GM21717 (cell line): ENCODE results near the gene STK32B.

Experiments
- ATAC-seq: cut with Tn5 transposase; IDR thresholded peaks from one replicate; pipeline ENCODE4 v1.9.1; 2021; ENCODE audit warnings: mild to moderate bottlenecking, moderate library complexity; ENCODE audit not compliant: unreplicated experiment

STK32B gene

DNA sequence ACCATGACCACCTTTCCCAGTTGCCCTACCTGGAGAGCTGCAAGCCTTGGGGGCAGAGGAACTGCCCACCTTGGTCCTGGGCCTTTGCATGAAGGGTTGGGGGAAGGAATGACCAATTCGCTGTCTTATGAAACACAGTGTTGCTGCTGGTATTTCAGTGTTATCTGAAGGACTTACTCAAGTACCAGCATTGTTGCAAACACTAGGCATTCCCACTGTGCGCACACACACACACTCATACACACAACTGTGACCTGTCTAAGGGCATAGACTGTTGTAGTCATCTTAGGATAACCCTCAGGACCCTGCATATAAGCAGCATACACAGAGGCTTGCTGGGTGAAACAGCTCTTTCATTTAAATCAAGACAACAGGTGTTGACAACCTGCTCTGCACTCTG, 446.2 kb downstream of the STK32B start:
- no peak for ATAC-seq

DNA sequence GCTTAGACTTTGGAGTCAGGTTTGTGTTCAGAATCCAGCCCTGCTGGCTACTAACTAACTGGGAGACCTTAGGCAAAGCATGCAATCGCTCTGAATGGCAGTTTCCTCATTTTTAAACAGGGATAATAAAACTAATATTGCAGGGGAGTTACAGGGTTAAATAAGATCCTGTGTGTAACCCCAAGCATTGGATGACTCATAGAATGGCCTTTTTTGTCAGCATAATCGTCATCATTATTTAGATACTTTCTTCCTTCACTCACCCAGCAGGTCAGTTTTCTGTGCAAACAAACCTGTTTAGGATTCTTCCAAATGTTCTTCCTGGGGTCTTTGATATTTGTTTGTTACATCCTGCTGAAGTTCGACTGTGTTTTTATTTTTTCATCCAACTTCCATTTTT, 448.9 kb downstream of the STK32B start:
- no peak for ATAC-seq

DNA sequence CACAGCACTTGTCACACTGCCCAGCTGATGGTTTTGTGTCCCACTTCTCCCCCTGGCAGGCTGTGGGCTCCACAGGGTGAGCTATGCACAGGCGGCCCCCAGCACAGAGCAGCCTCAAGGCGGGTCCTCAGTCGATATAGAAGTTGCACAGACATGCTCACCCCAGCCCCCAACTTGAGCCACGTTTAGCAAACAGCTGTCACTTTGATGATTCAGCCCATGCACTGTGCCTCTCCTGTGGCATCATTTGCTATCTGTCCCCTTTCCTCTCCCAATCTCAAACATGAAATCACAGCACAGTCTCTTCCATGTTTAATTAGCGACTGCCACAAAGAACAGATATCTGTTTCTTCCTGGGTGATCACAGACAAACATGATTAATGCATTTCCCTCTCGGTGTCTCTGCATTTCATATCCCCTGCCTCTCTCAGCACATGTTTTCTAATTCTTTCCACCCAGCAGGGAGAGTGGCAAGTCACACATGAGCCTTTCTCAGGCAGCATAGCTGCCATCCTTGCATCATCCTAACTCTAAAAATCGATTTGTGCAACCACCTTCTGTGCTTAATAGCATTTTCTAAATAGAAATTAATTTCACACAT, 452.2 kb downstream of the STK32B start:
- ATAC-seq = no peak

- no peak for ATAC-seq
Measured at GRCh38 chr4:5504486-5504885, 453.2 kb downstream of the STK32B start.

- ATAC-seq = no peak
Measured at GRCh38 chr4:5510504-5510903, 459.2 kb downstream of the STK32B start.

GRCh38 chr4:5511791-5512190, 460.5 kb downstream of the STK32B start:
- no peak for ATAC-seq

DNA sequence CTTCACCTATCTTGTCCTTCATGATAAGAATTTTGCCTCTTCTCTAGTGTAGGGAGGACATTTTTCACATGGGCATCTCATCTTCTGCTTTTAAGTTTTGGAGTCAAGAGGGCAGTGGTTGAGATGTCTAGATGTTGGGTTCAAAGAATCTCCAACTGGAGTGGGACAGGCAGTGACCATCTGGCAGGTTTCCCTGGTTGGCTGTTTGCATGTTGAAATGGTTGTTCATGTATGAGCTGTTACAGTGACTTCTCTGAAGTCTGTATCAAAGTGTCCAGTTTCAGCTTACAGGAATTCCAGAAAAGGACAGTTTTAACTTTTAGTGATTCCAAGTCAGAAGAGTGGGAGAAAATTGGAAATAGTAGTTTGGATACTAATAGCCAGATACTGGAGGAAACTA, 464.4 kb downstream of the STK32B start:
- no peak for ATAC-seq

- ATAC-seq = no peak
Measured at GRCh38 chr4:5517372-5517771, 466.1 kb downstream of the STK32B start.

GRCh38 chr4:5524446-5525299, 473.4 kb downstream of the STK32B start:
- no peak for ATAC-seq

DNA sequence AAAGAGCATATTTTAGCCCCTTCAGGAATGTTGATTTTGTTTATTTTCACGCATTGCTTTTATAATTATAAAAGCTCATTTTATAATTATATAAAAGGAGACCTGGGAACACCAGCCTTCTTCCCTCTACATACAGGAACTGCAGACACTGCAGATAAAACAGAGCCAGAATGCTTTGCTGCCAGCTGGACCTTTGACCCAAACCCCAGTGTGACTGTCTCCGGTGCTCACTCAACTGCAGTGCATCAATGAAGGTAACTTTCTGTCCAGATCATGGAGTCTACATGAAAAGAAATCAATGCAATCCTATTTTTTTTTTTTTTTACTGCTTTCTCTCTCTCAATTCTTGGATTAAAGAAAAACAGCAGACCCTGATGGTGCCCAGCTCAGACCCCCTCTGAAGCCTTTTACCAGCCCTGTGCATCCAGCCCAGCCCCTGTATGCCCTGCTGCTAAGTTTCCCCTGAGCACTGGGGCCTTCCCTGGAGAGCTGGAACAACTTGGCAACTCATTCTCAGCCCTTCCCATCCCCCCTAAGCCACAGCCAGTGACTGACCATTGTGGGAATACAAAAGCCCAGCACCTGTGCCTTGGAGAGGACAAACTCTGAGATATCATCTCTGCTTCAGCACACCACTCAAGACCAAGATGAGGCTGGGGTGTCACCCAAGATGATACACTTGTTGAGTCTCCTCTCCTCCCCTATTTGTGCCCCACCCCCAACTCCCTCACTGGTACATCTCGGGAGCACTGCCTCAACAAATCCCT, 475.0 kb downstream of the STK32B start:
- no peak for ATAC-seq

DNA sequence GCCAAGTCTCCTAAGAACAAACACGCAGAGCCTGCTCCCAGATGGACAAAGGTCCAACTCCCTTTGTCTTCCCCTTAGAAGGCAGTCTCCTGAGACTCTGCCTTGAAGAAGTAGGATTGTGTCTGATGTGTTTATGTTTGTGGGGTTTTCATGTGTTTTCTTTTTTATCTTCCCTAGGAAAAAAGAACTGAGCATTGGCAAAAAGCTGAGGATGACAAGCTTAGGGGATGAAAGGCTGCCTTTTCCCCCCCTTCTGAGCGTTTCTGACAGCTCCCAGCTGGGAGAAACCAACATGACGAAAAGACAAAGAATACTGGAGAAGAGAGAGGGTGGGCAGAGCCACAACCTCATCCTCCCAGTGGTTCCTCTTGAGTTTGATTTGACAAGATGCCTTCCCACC, 475.9 kb downstream of the STK32B start:
- no peak for ATAC-seq

DNA sequence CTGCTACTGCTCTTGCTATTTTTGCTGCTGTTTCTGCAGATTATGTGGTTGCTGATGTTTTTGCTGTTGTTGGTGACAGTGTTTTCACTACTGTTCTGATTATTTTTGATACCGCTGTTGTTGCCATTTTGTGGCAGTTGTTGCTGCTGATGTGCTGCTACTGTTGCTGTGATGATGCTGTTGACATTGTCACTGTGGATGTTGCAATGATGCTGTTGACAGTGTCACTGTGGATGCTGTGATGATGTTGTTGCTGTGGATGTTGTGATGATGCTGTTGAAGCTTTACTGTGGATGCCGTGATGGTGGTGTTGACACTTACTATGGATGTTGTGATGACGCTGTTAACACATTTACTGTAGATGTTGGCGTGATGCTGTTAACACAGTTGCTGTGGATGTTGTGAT, 476.8 kb downstream of the STK32B start:
- ATAC-seq = no peak

- ATAC-seq = no peak
Measured at GRCh38 chr4:5532100-5532499, 480.8 kb downstream of the STK32B start.

DNA sequence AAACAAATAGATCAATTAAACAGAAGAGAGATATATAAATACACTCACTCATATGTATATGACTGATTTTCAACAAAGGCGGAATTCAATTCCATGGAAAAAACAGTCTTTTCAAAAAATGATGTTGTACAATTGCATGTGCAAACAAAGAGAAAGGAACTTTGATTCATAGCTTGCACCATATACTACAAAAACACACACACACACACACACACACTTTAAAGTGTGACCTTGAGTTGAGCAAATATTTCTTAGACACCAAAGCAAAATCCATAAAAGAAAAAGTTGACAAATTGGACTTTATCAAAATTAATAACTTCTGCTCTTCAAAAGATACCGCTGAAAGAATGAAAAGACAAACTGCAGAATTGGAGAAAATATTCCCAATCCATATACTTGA, 488.3 kb downstream of the STK32B start:
- no peak for ATAC-seq

GRCh38 chr4:5541169-5541568, 489.9 kb downstream of the STK32B start:
- no peak for ATAC-seq

- ATAC-seq = no peak
Measured at GRCh38 chr4:5543681-5544080, 492.4 kb downstream of the STK32B start.

- ATAC-seq = no peak
Measured at GRCh38 chr4:5544762-5545161, 493.5 kb downstream of the STK32B start.

GRCh38 chr4:5545271-5545670, 494.0 kb downstream of the STK32B start:
- no peak for ATAC-seq

GRCh38 chr4:5547651-5548249, 496.5 kb downstream of the STK32B start:
- no peak for ATAC-seq
